Endothelial cell (in vitro differentiated cells): ENCODE results near the gene PP2D1. TPM values are rescaled to one million over a fixed set of nuclear protein-coding genes. Genes with fewer than 3 reads are reported as not detected.
"Not testable (repeated sequence)": the region's sequence is repeated elsewhere in the genome, so short reads cannot be mapped to it uniquely, and the experiment has no call there.

ENCODE experiments used
- DNase-seq: peaks from one replicate; pipeline ENCODE4 v3.0.0; 2021; ENCODE audit warnings: low spot score
- H3K27ac Mint-ChIP-seq: one replicate; pipeline ENCODE4 v1.8.0; 2021; ENCODE audit warnings: mixed read lengths, inconsistent platforms; ENCODE audit not compliant: unreplicated experiment
- H3K27me3 Mint-ChIP-seq: one replicate; pipeline ENCODE4 v1.8.0; 2021; ENCODE audit warnings: mild to moderate bottlenecking, moderate library complexity, mixed read lengths, inconsistent platforms; ENCODE audit not compliant: unreplicated experiment
- H3K36me3 Mint-ChIP-seq: one replicate; pipeline ENCODE4 v1.8.0; 2021; ENCODE audit warnings: mild to moderate bottlenecking, low read depth, mixed read lengths, inconsistent platforms; ENCODE audit not compliant: unreplicated experiment
- H3K4me1 Mint-ChIP-seq: one replicate; pipeline ENCODE4 v1.8.0; 2021; ENCODE audit warnings: mild to moderate bottlenecking, mixed read lengths, inconsistent platforms; ENCODE audit not compliant: unreplicated experiment
- H3K4me3 Mint-ChIP-seq: one replicate; pipeline ENCODE4 v1.8.0; 2021; ENCODE audit warnings: mild to moderate bottlenecking, mixed read lengths, inconsistent platforms; ENCODE audit not compliant: unreplicated experiment
- H3K9me3 Mint-ChIP-seq: one replicate; pipeline ENCODE4 v1.8.0; 2021; ENCODE audit warnings: mixed read lengths, inconsistent platforms; ENCODE audit not compliant: unreplicated experiment
- CTCF ChIP-seq: fragments of 200-600 bp; sonication (generic); IDR thresholded peaks from one replicate; pipeline ENCODE4 v1.5.0; 2021; ENCODE audit warnings: antibody characterized with exemption; ENCODE audit not compliant: unreplicated experiment
- total RNA-seq: library from RNA; stranded (reverse); fragmentation: NEBNext Ultra II Directional; extraction: Animal tissue kit (Norgen Biotek cat#: 25700); gene quantifications from one replicate; pipeline ENCODE4 v1.2.1, GENCODE V29; 2021; ENCODE audit not compliant: unreplicated experiment

The PP2D1 gene
- total RNA-seq, 1 donor from 2014 or later: not detected

GRCh38 chr3:19959505-19959904 lies 52.6 kb downstream of the PP2D1 start:
- Mint-ChIP-seq H3K27me3 (no peaks in the 10 kb centered on the region), H3K9me3 (no peaks in the 10 kb centered on the region), H3K4me3 (no peak overlapping the region), H3K36me3 (peaks cover 12% of the 10 kb centered on the region), H3K27ac (no peak overlapping the region), H3K4me1 (no peaks in the 10 kb centered on the region)
- TF ChIP-seq CTCF: no peak
- DNase-seq: no peak

- not testable (repeated sequence) for H3K27ac Mint-ChIP-seq, H3K4me3 Mint-ChIP-seq, H3K4me1 Mint-ChIP-seq, H3K9me3 Mint-ChIP-seq, H3K27me3 Mint-ChIP-seq, DNase-seq
- peaks cover 12% of the 10 kb centered on the region for H3K36me3 Mint-ChIP-seq
Measured at GRCh38 chr3:19957354-19957753, 54.7 kb downstream of the PP2D1 start.

- no peak overlapping the region for H3K27ac Mint-ChIP-seq
- no peak for DNase-seq
- TF ChIP-seq CTCF: no peak
- no peak overlapping the region for H3K4me3 Mint-ChIP-seq
- H3K36me3 Mint-ChIP-seq: peaks cover 13% of the 10 kb centered on the region
- H3K27me3 Mint-ChIP-seq: no peaks in the 10 kb centered on the region
- H3K4me1 Mint-ChIP-seq: peaks cover 7% of the 10 kb centered on the region
- H3K9me3 Mint-ChIP-seq: no peaks in the 10 kb centered on the region
Measured at GRCh38 chr3:19954676-19955075, 57.4 kb downstream of the PP2D1 start.

GRCh38 chr3:19950316-19950715 lies 61.7 kb downstream of the PP2D1 start:
- H3K27ac Mint-ChIP-seq: no peak overlapping the region

GRCh38 chr3:19948226-19948591 lies 63.9 kb downstream of the PP2D1 start:
- Mint-ChIP-seq H3K36me3 (peaks cover 10% of the 10 kb centered on the region), H3K27me3 (peaks cover 22% of the 10 kb centered on the region), H3K9me3 (no peaks in the 10 kb centered on the region), H3K4me3 (peak overlapping the region; percentile 99), H3K27ac (peak overlapping the region; percentile 100), H3K4me1 (peaks cover 32% of the 10 kb centered on the region)
- TF ChIP-seq CTCF: no peak
- no peak for DNase-seq

More at GRCh38 chr3:19950316-19950715, 61.7 kb downstream of the PP2D1 start:
- no peak for TF ChIP-seq CTCF
- H3K9me3 Mint-ChIP-seq: no peaks in the 10 kb centered on the region
- DNase-seq: no peak
- H3K4me3 Mint-ChIP-seq: no peak overlapping the region
- H3K36me3 Mint-ChIP-seq: peaks cover 12% of the 10 kb centered on the region
- H3K4me1 Mint-ChIP-seq: peaks cover 28% of the 10 kb centered on the region
- peaks cover 17% of the 10 kb centered on the region for H3K27me3 Mint-ChIP-seq
